Liver (tissue), 9 donors: ENCODE results near the gene RPS26. TPM values are rescaled to one million over a fixed set of nuclear protein-coding genes. Genes with fewer than 3 reads are reported as not detected.

Source experiments
- DNase-seq: peaks from one replicate; pipeline ENCODE4 v3.0.0-alpha.2; 2017; ENCODE audit warnings: low spot score
- H3K27ac ChIP-seq, 2 donors: one replicate each; pipeline ENCODE4 v1.7.0; 2013; ENCODE audit warnings: inconsistent platforms in 2 of 2, low read length in 2 of 2, control low read depth in 1 of 2, low read depth in 1 of 2, mild to moderate bottlenecking in 1 of 2
- H3K27me3 ChIP-seq, 4 donors: one replicate each; pipeline versions ENCODE4 v1.6.1 to v1.7.0; 2013; ENCODE audit warnings: low read length in 3 of 4, inconsistent platforms in 1 of 4, mild to moderate bottlenecking in 1 of 4, moderate library complexity in 1 of 4; ENCODE audit not compliant: control insufficient read depth in 4 of 4, insufficient read depth in 4 of 4
- H3K36me3 ChIP-seq, 4 donors: one replicate each; pipeline versions ENCODE4 v1.6.1 to v1.7.0; 2013; ENCODE audit warnings: low read length in 3 of 4, mild to moderate bottlenecking in 3 of 4, low read depth in 1 of 4, moderate library complexity in 1 of 4; ENCODE audit not compliant: control insufficient read depth in 4 of 4, insufficient read depth in 3 of 4
- H3K4me1 ChIP-seq, 4 donors: one replicate each; pipeline versions ENCODE4 v1.6.1 to v1.7.0; 2013; ENCODE audit warnings: low read length in 3 of 4, mild to moderate bottlenecking in 3 of 4, moderate library complexity in 1 of 4; ENCODE audit not compliant: control insufficient read depth in 4 of 4, insufficient read depth in 4 of 4
- H3K4me3 ChIP-seq, 3 donors: one replicate each; pipeline versions ENCODE4 v1.6.1 to v1.7.0; 2013; ENCODE audit warnings: low read length in 3 of 3, control low read depth in 1 of 3, low read depth in 1 of 3, mild to moderate bottlenecking in 1 of 3
- H3K9ac ChIP-seq, 2 donors: one replicate each; pipeline ENCODE4 v1.7.0; 2013; ENCODE audit warnings: low read length in 2 of 2, mild to moderate bottlenecking in 2 of 2, moderate library complexity in 2 of 2, control low read depth in 1 of 2, low read depth in 1 of 2
- H3K9me3 ChIP-seq, 4 donors: one replicate each; pipeline versions ENCODE4 v1.6.1 to v1.7.0; 2013; ENCODE audit warnings: low read length in 3 of 4; ENCODE audit not compliant: control insufficient read depth in 4 of 4
- ATF3 ChIP-seq: IDR thresholded peaks from 2 replicates; pipeline ENCODE4 v1.6.1; 2016; ENCODE audit warnings: antibody characterized with exemption
- CTCF ChIP-seq: fragments of 150-350 bp; IDR thresholded peaks from 2 replicates; pipeline ENCODE4 v1.5.1; 2017; ENCODE audit warnings: improper control_type of control experiment, low read depth, low read length; ENCODE audit not compliant: missing input control
- EGR1 ChIP-seq, 2 donors: IDR thresholded peaks; 2 replicates each; pipeline ENCODE4 v1.6.1; 2016 to 2018; ENCODE audit warnings: antibody characterized with exemption in 2 of 2, low read depth in 2 of 2
- FOXA1 ChIP-seq: IDR thresholded peaks from 2 replicates; pipeline ENCODE4 v1.6.1; 2016; ENCODE audit warnings: antibody characterized with exemption
- FOXA2 ChIP-seq: IDR thresholded peaks from 2 replicates; pipeline ENCODE4 v1.6.1; 2016; ENCODE audit warnings: antibody characterized with exemption
- GABPA ChIP-seq, 2 donors: IDR thresholded peaks in 1 of 2; conservative IDR thresholded peaks in 1 of 2; 2 replicates each; pipeline ENCODE4 v1.6.1; 2016; ENCODE audit warnings: antibody characterized with exemption in 2 of 2, mild to moderate bottlenecking in 1 of 2, moderate library complexity in 1 of 2
- HNF4A ChIP-seq, 2 donors: conservative IDR thresholded peaks; 2 replicates each; pipeline ENCODE4 v1.6.1; 2016; ENCODE audit warnings: antibody characterized with exemption in 2 of 2, mild to moderate bottlenecking in 2 of 2
- HNF4G ChIP-seq: IDR thresholded peaks from 2 replicates; pipeline ENCODE4 v1.6.1; 2016; ENCODE audit warnings: antibody characterized with exemption
- JUND ChIP-seq, 2 donors: IDR thresholded peaks; 2 replicates each; pipeline ENCODE4 v1.6.1; 2016; ENCODE audit warnings: antibody characterized with exemption in 2 of 2
- MAX ChIP-seq: IDR thresholded peaks from 2 replicates; pipeline ENCODE4 v1.6.1; 2016; ENCODE audit warnings: antibody characterized with exemption
- NR2F2 ChIP-seq: IDR thresholded peaks from 2 replicates; pipeline ENCODE4 v1.6.1; 2016; ENCODE audit warnings: antibody characterized with exemption
- RAD21 ChIP-seq, 2 donors: IDR thresholded peaks; 2 replicates each; pipeline ENCODE4 v1.6.1; 2016; ENCODE audit warnings: antibody characterized with exemption in 2 of 2, mild to moderate bottlenecking in 2 of 2
- REST ChIP-seq: IDR thresholded peaks from 2 replicates; pipeline ENCODE4 v1.6.1; 2016; ENCODE audit warnings: antibody characterized with exemption, mild to moderate bottlenecking
- RXRA ChIP-seq, 2 donors: IDR thresholded peaks; 2 replicates each; pipeline ENCODE4 v1.6.1; 2017 to 2018; ENCODE audit warnings: antibody characterized with exemption in 2 of 2, mild to moderate bottlenecking in 1 of 2
- SP1 ChIP-seq: IDR thresholded peaks from 2 replicates; pipeline ENCODE4 v1.6.1; 2018; ENCODE audit warnings: antibody characterized with exemption, mild to moderate bottlenecking
- TAF1 ChIP-seq: conservative IDR thresholded peaks from 2 replicates; pipeline ENCODE4 v1.6.1; 2016; ENCODE audit warnings: antibody characterized with exemption, mild to moderate bottlenecking
- YY1 ChIP-seq: IDR thresholded peaks from 2 replicates; pipeline ENCODE4 v1.6.1; 2016; ENCODE audit warnings: antibody characterized with exemption, mild to moderate bottlenecking
- ZBTB33 ChIP-seq: IDR thresholded peaks from 2 replicates; pipeline ENCODE4 v1.6.1; 2016; ENCODE audit warnings: antibody characterized with exemption
- WGBS: extraction: QIAGEN DNeasy Blood & Tissue Kit; methylation state at CpG from one replicate; pipeline ENCODE4 v1.1.7; 2013; 5-methylcytosine and 5-hydroxymethylcytosine counted together
- polyA plus RNA-seq, 2 donors: library from polyadenylated mRNA; stranded (reverse) in 1 of 2; unstranded in 1 of 2; fragments of 200-250 nt in 1 of 2; fragments of >200 nt in 1 of 2; fragmentation: Nextera tagmentation in 1 of 2; extraction: Ambion mirVana in 1 of 2; gene quantifications; one replicate each; pipeline versions ENCODE4 v1.2.1 to v1.2.3, GENCODE V29; 2013 to 2015
- total RNA-seq, 2 donors: library from RNA; depleted of rRNA; stranded (reverse); fragments of >200 nt; gene quantifications; one replicate each; pipeline ENCODE4 v1.2.3, GENCODE V29; 2014
- donor health status: healthy.
- donor health status: healthy.
- donor health status: healthy.
- donor health status: healthy.
- donor health status: healthy.

RPS26 gene
- total and polyA plus RNA-seq, 4 donors, result 62.2 to 402 (median 219) TPM

- peak overlapping the region; percentile 87 to 92 for H3K9ac ChIP-seq
- H3K4me3 ChIP-seq, result peak overlapping the region; percentile 59 to 88 (median 84)
Measured at GRCh38 chr12:56081393-56082347, 40.0 kb downstream of the RPS26 start.

More at GRCh38 chr12:56081393-56082347, 40.0 kb downstream of the RPS26 start:
- Histone ChIP-seq H3K9me3 (no peaks in the 10 kb centered on the region), H3K36me3 (peaks cover 4 to 18% (median 11%) of the 10 kb centered on the region in 4 donors), H3K27me3 (no peaks in the 10 kb centered on the region), H3K27ac (peak overlapping the region; percentile 93 to 99), H3K4me1 (peaks cover 12 to 42% (median 35%) of the 10 kb centered on the region in 4 donors)
- WGBS, result 19% methylated on average over 6 of the region's 6 CpGs
- TF ChIP-seq ZBTB33 (peak; percentile 92), ATF3 (peak; percentile 80), NR2F2 (peak; percentile 92), MAX (peak; percentile 98), TAF1 (peak; percentile 87), YY1 (peak; percentile 83), RXRA (IDR thresholded peaks at IDR 0.05) (peak; percentile 95 to 97), EGR1 (IDR thresholded peaks at IDR 0.05; ENCODE audit: low read depth in 2 of 2) (peak; percentile 57 to 74), RAD21 (IDR thresholded peaks at IDR 0.05) (peak; percentile 47 to 59), JUND (IDR thresholded peaks at IDR 0.05) (peak; percentile 93 to 94), REST (peak; percentile 92), CTCF (no peak), FOXA2 (peak; percentile 84), FOXA1 (peak; percentile 74), HNF4A (conservative IDR thresholded peaks at IDR 0.05) (peak; percentile 100), HNF4G (peak; percentile 100), GABPA (IDR thresholded peaks at IDR 0.05 in 1 of 2, conservative IDR thresholded peaks at IDR 0.05 in 1 of 2) (peak in 1 of 2 donors; percentile 79), SP1 (peak; percentile 100)
- peak; percentile 65 for DNase-seq
